GM12865 (cell line): ENCODE measurements around the gene FAM210A.
"Not testable (repeated sequence)": the region's sequence is repeated elsewhere in the genome, so short reads cannot be mapped to it uniquely, and the experiment has no call there.

ENCODE experiments used
- DNase-seq: peaks from one replicate; pipeline ENCODE4 v3.0.0; 2010; ENCODE audit warnings: low read depth
- H3K4me3 ChIP-seq: 2 replicates; pipeline ENCODE4 v1.5.1; 2011; ENCODE audit warnings: mild to moderate bottlenecking, low read depth, low read length, control low read depth
- CTCF ChIP-seq: IDR thresholded peaks from 2 replicates; pipeline ENCODE4 v1.5.1; 2011; ENCODE audit warnings: low read length, control low read depth, low read depth, inconsistent platforms; ENCODE audit not compliant: insufficient read depth; ENCODE audit errors: missing control alignments

Gene FAM210A

GRCh38 chr18:13710414-13710831, 15.9 kb downstream of the FAM210A start:
- H3K4me3 ChIP-seq, result no peak overlapping the region
- TF ChIP-seq CTCF, result no peak
- no peak for DNase-seq

- TF ChIP-seq CTCF, result no peak
- no peak overlapping the region for H3K4me3 ChIP-seq
- peak; percentile 9 for DNase-seq
Measured at GRCh38 chr18:13703899-13704298, 22.5 kb downstream of the FAM210A start.

- TF ChIP-seq CTCF, result no peak
Measured at GRCh38 chr18:13700153-13700552, 26.2 kb downstream of the FAM210A start.

GRCh38 chr18:13696961-13697360, 29.4 kb downstream of the FAM210A start:
- TF ChIP-seq CTCF, result no peak

More at GRCh38 chr18:13700153-13700552, 26.2 kb downstream of the FAM210A start:
- no peak overlapping the region for H3K4me3 ChIP-seq
- no peak for DNase-seq

GRCh38 chr18:13695337-13695736, 31.0 kb downstream of the FAM210A start:
- not testable (repeated sequence) for H3K4me3 ChIP-seq, DNase-seq

More at GRCh38 chr18:13696961-13697360, 29.4 kb downstream of the FAM210A start:
- H3K4me3 ChIP-seq, result no peak overlapping the region
- DNase-seq, result no peak

GRCh38 chr18:13690060-13690459, 36.3 kb downstream of the FAM210A start:
- not testable (repeated sequence) for DNase-seq, H3K4me3 ChIP-seq

GRCh38 chr18:13688191-13689136, 37.9 kb downstream of the FAM210A start:
- no peak for DNase-seq
- H3K4me3 ChIP-seq, result no peak overlapping the region
- no peak for TF ChIP-seq CTCF

GRCh38 chr18:13684546-13684945, 41.8 kb downstream of the FAM210A start:
- TF ChIP-seq CTCF, result no peak
- DNase-seq, result no peak
- no peak overlapping the region for H3K4me3 ChIP-seq
